Liver (tissue), 9 donors: ENCODE measurements around the gene RYR1. TPM values are rescaled to one million over a fixed set of nuclear protein-coding genes. Genes with fewer than 3 reads are reported as not detected.
A peak's percentile ranks its signal among the peaks of the same experiment; 100 is the strongest.

Experiments used
- DNase-seq: peaks from one replicate; pipeline ENCODE4 v3.0.0-alpha.2; 2017; ENCODE audit warnings: low spot score
- H3K27ac ChIP-seq, 2 donors: one replicate each; pipeline ENCODE4 v1.7.0; 2013; ENCODE audit warnings: inconsistent platforms in 2 of 2, low read length in 2 of 2, control low read depth in 1 of 2, low read depth in 1 of 2, mild to moderate bottlenecking in 1 of 2
- H3K27me3 ChIP-seq, 4 donors: one replicate each; pipeline versions ENCODE4 v1.6.1 to v1.7.0; 2013; ENCODE audit warnings: low read length in 3 of 4, inconsistent platforms in 1 of 4, mild to moderate bottlenecking in 1 of 4, moderate library complexity in 1 of 4; ENCODE audit not compliant: control insufficient read depth in 4 of 4, insufficient read depth in 4 of 4
- H3K36me3 ChIP-seq, 4 donors: one replicate each; pipeline versions ENCODE4 v1.6.1 to v1.7.0; 2013; ENCODE audit warnings: low read length in 3 of 4, mild to moderate bottlenecking in 3 of 4, low read depth in 1 of 4, moderate library complexity in 1 of 4; ENCODE audit not compliant: control insufficient read depth in 4 of 4, insufficient read depth in 3 of 4
- H3K4me1 ChIP-seq, 4 donors: one replicate each; pipeline versions ENCODE4 v1.6.1 to v1.7.0; 2013; ENCODE audit warnings: low read length in 3 of 4, mild to moderate bottlenecking in 3 of 4, moderate library complexity in 1 of 4; ENCODE audit not compliant: control insufficient read depth in 4 of 4, insufficient read depth in 4 of 4
- H3K4me3 ChIP-seq, 3 donors: one replicate each; pipeline versions ENCODE4 v1.6.1 to v1.7.0; 2013; ENCODE audit warnings: low read length in 3 of 3, control low read depth in 1 of 3, low read depth in 1 of 3, mild to moderate bottlenecking in 1 of 3
- H3K9ac ChIP-seq, 2 donors: one replicate each; pipeline ENCODE4 v1.7.0; 2013; ENCODE audit warnings: low read length in 2 of 2, mild to moderate bottlenecking in 2 of 2, moderate library complexity in 2 of 2, control low read depth in 1 of 2, low read depth in 1 of 2
- H3K9me3 ChIP-seq, 4 donors: one replicate each; pipeline versions ENCODE4 v1.6.1 to v1.7.0; 2013; ENCODE audit warnings: low read length in 3 of 4; ENCODE audit not compliant: control insufficient read depth in 4 of 4
- CTCF ChIP-seq: fragments of 150-350 bp; IDR thresholded peaks from 2 replicates; pipeline ENCODE4 v1.5.1; 2017; ENCODE audit warnings: improper control_type of control experiment, low read depth, low read length; ENCODE audit not compliant: missing input control
- FOXA1 ChIP-seq: IDR thresholded peaks from 2 replicates; pipeline ENCODE4 v1.6.1; 2016; ENCODE audit warnings: antibody characterized with exemption
- HNF4A ChIP-seq, 2 donors: conservative IDR thresholded peaks; 2 replicates each; pipeline ENCODE4 v1.6.1; 2016; ENCODE audit warnings: antibody characterized with exemption in 2 of 2, mild to moderate bottlenecking in 2 of 2
- HNF4G ChIP-seq: IDR thresholded peaks from 2 replicates; pipeline ENCODE4 v1.6.1; 2016; ENCODE audit warnings: antibody characterized with exemption
- JUND ChIP-seq, 2 donors: IDR thresholded peaks; 2 replicates each; pipeline ENCODE4 v1.6.1; 2016; ENCODE audit warnings: antibody characterized with exemption in 2 of 2
- MAX ChIP-seq: IDR thresholded peaks from 2 replicates; pipeline ENCODE4 v1.6.1; 2016; ENCODE audit warnings: antibody characterized with exemption
- NR2F2 ChIP-seq: IDR thresholded peaks from 2 replicates; pipeline ENCODE4 v1.6.1; 2016; ENCODE audit warnings: antibody characterized with exemption
- RAD21 ChIP-seq, 2 donors: IDR thresholded peaks; 2 replicates each; pipeline ENCODE4 v1.6.1; 2016; ENCODE audit warnings: antibody characterized with exemption in 2 of 2, mild to moderate bottlenecking in 2 of 2
- YY1 ChIP-seq: IDR thresholded peaks from 2 replicates; pipeline ENCODE4 v1.6.1; 2016; ENCODE audit warnings: antibody characterized with exemption, mild to moderate bottlenecking
- ZBTB33 ChIP-seq: IDR thresholded peaks from 2 replicates; pipeline ENCODE4 v1.6.1; 2016; ENCODE audit warnings: antibody characterized with exemption
- WGBS: extraction: QIAGEN DNeasy Blood & Tissue Kit; methylation state at CpG from one replicate; pipeline ENCODE4 v1.1.7; 2013; 5-methylcytosine and 5-hydroxymethylcytosine counted together
- polyA plus RNA-seq, 2 donors: library from polyadenylated mRNA; stranded (reverse) in 1 of 2; unstranded in 1 of 2; fragments of 200-250 nt in 1 of 2; fragments of >200 nt in 1 of 2; fragmentation: Nextera tagmentation in 1 of 2; extraction: Ambion mirVana in 1 of 2; gene quantifications; one replicate each; pipeline versions ENCODE4 v1.2.1 to v1.2.3, GENCODE V29; 2013 to 2015
- total RNA-seq, 2 donors: library from RNA; depleted of rRNA; stranded (reverse); fragments of >200 nt; gene quantifications; one replicate each; pipeline ENCODE4 v1.2.3, GENCODE V29; 2014
- donor health status: healthy.
- donor health status: healthy.
- donor health status: healthy.
- donor health status: healthy.
- donor health status: healthy.

Gene RYR1
- total and polyA plus RNA-seq, 4 donors = 0.01 to 0.70 (median 0.29) TPM

- 68% methylated on average over 3 of the region's 3 CpGs for WGBS
- no peak overlapping the region for H3K27ac ChIP-seq
- no peak for TF ChIP-seq FOXA1
- TF ChIP-seq RAD21 (IDR thresholded peaks at IDR 0.05) = no peak
- no peak for TF ChIP-seq JUND (IDR thresholded peaks at IDR 0.05)
- TF ChIP-seq CTCF = no peak
- TF ChIP-seq HNF4A (conservative IDR thresholded peaks at IDR 0.05) = no peak
- no peak for TF ChIP-seq YY1
- TF ChIP-seq NR2F2 = no peak
- no peak for TF ChIP-seq HNF4G
- no peaks in the 10 kb centered on the region for H3K36me3 ChIP-seq
- H3K4me3 ChIP-seq = no peak overlapping the region
- H3K9me3 ChIP-seq = peaks cover 2 to 13% (median 7%) of the 10 kb centered on the region in 4 donors
- DNase-seq = no peak
- H3K9ac ChIP-seq = no peak overlapping the region
- H3K4me1 ChIP-seq = no peaks in the 10 kb centered on the region
- no peaks in the 10 kb centered on the region for H3K27me3 ChIP-seq
These were observed 101.7 kb downstream of the RYR1 start for GRCh38 chr19:38535212-38535611.

GRCh38 chr19:38537071-38537936 lies 103.8 kb downstream of the RYR1 start:
- no peaks in the 10 kb centered on the region for H3K27me3 ChIP-seq
- 89% methylated on average over 23 of the region's 23 CpGs for WGBS
- H3K9ac ChIP-seq = no peak overlapping the region
- H3K9me3 ChIP-seq = peaks cover 2 to 13% (median 7%) of the 10 kb centered on the region in 4 donors
- no peak overlapping the region for H3K4me3 ChIP-seq
- TF ChIP-seq RAD21 (IDR thresholded peaks at IDR 0.05) (no peak), CTCF (no peak), MAX (no peak)
- no peak overlapping the region for H3K27ac ChIP-seq
- no peak for DNase-seq
- no peaks in the 10 kb centered on the region for H3K36me3 ChIP-seq
- H3K4me1 ChIP-seq = no peaks in the 10 kb centered on the region

GRCh38 chr19:38538386-38538785 lies 104.9 kb downstream of the RYR1 start:
- TF ChIP-seq CTCF (no peak), ZBTB33 (no peak), FOXA1 (no peak), RAD21 (IDR thresholded peaks at IDR 0.05) (no peak), HNF4A (conservative IDR thresholded peaks at IDR 0.05) (peak in 1 of 2 donors; percentile 9)

More at GRCh38 chr19:38538386-38538785, 104.9 kb downstream of the RYR1 start:
- H3K27ac ChIP-seq = no peak overlapping the region
- H3K27me3 ChIP-seq = no peaks in the 10 kb centered on the region
- H3K9me3 ChIP-seq = peaks cover 2 to 13% (median 7%) of the 10 kb centered on the region in 4 donors
- no peaks in the 10 kb centered on the region for H3K4me1 ChIP-seq
- DNase-seq = no peak
- H3K4me3 ChIP-seq = no peak overlapping the region
- 63% methylated on average over 3 of the region's 3 CpGs for WGBS
- no peaks in the 10 kb centered on the region for H3K36me3 ChIP-seq
- H3K9ac ChIP-seq = no peak overlapping the region
